Stimulated activated CD4-positive, alpha-beta T cell treated with anti-CD3 and anti-CD28 coated beads, Interleukin-15, amount 100 ng/mL, for 24 hours (primary cell): ENCODE measurements around the gene TTLL9.
"Not testable (repeated sequence)": the region's sequence is repeated elsewhere in the genome, so short reads cannot be mapped to it uniquely, and the experiment has no call there.

Experiments
- DNase-seq: peaks from one replicate; pipeline ENCODE4 v3.0.0-alpha.2; 2020

The TTLL9 gene

GRCh38 chr20:31921480-31921879 is 51.0 kb downstream of the TTLL9 start:
- DNase-seq: not testable (repeated sequence)

DNA sequence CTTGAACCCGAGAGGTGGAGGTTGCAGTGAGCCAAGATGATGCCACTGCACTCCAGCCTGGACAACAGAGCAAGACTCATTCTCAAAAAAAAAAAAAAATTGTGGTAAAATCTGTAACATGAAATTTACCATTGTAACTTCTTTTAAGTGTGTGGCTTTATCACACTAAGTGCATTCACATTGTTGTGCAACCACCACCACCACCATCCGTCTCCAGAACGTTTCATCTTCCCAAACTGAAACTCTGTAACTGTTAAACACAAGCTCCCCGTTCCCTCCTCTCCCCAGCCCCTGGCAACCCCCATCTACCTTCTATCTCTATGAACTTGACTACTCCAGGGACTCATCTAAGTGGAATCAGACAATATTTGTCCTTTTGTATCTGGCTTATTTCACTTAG is 51.7 kb downstream of the TTLL9 start:
- no peak for DNase-seq

GRCh38 chr20:31922588-31922987 is 52.2 kb downstream of the TTLL9 start:
- no peak for DNase-seq

GRCh38 chr20:31923388-31924331 is 53.2 kb downstream of the TTLL9 start:
- no peak for DNase-seq

DNA sequence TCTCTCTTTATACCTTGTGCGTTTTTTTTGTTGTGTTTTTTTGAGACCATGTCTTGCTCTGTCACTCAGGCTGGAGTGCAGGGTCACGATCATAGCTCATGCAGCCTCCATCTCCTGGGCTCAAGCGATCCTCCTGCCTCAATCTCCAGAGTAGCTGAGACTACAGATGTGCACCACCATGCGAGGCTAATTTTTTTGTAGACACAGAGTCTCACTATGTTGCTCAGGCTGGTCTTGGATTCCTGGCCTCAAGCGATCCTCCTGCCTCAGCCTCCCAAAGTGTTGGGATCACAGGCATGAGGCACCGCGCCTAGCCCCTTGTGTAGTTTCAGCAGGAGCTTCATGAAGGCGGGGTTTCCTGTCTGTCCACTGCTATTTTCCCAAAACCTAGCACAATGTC is 54.1 kb downstream of the TTLL9 start:
- DNase-seq: no peak

GRCh38 chr20:31925631-31926030 is 55.2 kb downstream of the TTLL9 start:
- DNase-seq: no peak

GRCh38 chr20:31926493-31926892 is 56.1 kb downstream of the TTLL9 start:
- no peak for DNase-seq

GRCh38 chr20:31927627-31928159 is 57.3 kb downstream of the TTLL9 start:
- no peak for DNase-seq

DNA sequence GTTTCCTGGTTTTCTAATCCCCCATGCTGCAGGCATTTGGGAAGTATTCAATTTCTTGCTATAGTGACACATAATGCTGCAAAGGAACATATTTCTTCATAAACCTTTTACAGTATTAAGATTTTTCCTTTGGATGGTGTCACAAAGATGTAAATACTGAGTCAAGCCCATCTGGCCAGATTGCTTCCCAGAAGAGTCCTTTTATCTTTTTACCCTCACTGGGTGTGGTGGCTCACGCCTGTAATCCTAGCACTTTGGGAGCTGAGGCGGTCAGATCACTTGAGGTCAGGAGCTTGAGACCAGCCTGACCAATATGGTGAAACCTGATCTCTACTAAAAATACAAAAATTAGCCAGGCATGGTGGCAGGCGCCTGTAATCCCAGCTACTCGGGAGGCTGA is 59.2 kb downstream of the TTLL9 start:
- DNase-seq: not testable (repeated sequence)

DNA sequence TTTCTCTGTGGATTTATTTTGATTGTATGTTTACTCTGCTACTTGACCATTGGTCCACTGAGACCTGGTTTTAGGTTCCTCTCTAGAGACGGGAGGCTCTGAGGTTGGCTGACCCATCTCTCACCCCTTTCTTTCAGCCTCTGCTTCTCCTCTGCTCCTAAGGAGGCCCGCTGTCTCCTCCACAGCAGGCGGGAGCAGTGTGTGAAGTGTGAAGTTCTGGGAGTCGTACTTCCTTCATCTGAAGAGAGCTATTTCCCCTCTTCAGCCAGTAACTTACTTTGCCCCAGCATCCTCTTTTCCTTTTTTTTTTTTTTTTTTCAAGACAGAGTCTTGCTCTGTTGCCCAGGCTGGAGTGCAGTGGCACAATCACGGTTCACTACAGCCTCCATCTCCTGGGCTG is 60.3 kb downstream of the TTLL9 start:
- no peak for DNase-seq

DNA sequence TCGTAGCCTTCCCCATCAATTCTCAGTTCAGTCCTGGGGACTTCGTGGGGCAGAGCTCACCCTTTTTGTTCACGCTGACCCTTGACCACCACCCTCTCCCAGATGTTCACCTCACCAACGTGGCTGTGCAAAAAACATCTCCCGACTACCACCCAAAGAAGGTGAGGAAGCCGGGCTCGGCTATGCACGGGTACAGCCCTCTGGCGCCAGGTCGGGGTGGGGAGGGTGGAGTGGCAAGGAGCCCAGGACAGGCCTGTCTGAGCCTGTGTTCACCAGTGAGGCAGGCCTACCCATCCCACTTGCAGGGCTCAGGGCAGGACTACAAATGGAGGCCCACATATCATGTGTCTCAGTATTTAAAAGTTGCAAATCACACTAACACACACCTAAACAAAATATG is 63.3 kb downstream of the TTLL9 start:
- DNase-seq: no peak

DNA sequence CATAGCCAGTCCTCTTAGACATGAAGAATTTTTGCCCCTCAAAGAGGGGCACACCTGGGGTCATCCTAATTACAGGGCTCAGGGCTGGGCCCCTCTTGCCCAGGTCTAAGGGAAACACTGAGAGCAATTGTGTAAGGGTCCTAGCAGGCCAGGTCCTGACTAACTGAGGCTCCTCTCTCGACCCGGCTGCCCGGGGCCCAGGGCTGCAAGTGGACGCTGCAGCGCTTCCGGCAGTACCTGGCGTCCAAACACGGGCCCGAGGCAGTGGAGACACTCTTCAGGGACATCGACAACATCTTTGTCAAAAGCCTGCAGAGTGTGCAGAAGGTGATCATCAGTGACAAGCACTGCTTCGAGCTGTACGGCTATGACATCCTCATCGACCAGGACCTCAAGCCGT is 64.1 kb downstream of the TTLL9 start:
- DNase-seq: no peak

- DNase-seq: no peak
These were observed 64.7 kb downstream of the TTLL9 start for GRCh38 chr20:31934968-31935764.

DNA sequence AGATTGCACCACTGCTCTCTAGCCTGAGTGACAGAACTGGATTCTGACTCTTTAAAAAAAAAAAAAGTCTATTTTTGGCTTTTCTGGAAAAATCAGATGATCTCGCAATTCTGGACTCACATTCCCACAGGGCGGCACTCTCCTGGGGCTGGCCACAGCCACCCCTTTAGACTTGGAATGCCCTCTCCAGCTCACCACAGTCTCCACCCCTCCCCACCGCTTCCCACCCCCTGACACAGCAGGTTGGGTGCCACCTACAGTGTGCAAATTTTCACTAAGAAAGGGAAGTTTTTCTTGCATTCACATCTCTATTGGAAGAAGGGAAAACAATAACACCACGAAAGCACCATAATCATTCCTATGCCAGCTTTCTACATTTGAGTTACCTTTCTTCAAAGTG is 66.0 kb downstream of the TTLL9 start:
- DNase-seq: no peak

GRCh38 chr20:31937820-31938219 is 67.4 kb downstream of the TTLL9 start:
- no peak for DNase-seq

DNA sequence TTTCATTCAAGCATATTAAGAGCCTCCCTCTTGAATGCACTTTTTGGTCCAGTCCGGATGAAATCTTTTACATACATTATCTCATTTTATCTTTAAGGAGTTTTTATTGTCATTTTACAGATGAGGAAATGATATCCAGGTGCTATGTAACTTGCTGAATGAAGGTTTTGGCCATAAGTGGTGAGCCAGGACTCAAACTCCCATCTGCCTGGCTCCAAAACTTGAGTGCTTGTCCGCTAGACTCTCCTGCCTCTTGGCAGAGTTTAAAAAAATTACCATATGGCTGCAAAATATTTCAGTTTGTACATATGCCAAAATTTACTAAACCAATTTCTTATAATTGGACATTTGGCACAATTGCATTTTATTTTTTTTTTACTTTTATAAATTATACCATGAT is 69.2 kb downstream of the TTLL9 start:
- DNase-seq: no peak

DNA sequence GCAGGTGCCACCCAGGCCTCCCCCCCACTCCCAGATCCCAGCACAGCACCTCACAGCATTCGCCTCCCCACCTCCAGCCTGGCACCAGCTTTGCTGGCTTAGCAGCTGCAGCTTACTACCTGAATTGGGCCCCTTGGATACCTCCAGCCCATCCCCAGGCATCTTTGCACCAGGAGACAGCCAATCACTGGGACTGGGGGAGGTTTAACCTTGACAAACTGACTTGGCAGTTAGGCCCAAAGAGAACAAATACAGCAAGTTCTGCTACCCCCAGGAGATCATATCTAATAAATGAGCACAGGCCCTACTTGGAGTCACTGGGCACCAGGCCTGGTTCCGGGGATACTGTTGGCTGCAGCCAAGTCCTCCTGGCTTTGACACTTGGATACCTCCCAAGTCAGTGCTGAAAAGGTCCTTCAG is 72.6 kb downstream of the TTLL9 start:
- no peak for DNase-seq

GRCh38 chr20:31945319-31945718 is 74.9 kb downstream of the TTLL9 start:
- no peak for DNase-seq

GRCh38 chr20:31945785-31946184 is 75.4 kb downstream of the TTLL9 start:
- no peak for DNase-seq

GRCh38 chr20:31948008-31948407 is 77.6 kb downstream of the TTLL9 start:
- DNase-seq: no peak

DNA sequence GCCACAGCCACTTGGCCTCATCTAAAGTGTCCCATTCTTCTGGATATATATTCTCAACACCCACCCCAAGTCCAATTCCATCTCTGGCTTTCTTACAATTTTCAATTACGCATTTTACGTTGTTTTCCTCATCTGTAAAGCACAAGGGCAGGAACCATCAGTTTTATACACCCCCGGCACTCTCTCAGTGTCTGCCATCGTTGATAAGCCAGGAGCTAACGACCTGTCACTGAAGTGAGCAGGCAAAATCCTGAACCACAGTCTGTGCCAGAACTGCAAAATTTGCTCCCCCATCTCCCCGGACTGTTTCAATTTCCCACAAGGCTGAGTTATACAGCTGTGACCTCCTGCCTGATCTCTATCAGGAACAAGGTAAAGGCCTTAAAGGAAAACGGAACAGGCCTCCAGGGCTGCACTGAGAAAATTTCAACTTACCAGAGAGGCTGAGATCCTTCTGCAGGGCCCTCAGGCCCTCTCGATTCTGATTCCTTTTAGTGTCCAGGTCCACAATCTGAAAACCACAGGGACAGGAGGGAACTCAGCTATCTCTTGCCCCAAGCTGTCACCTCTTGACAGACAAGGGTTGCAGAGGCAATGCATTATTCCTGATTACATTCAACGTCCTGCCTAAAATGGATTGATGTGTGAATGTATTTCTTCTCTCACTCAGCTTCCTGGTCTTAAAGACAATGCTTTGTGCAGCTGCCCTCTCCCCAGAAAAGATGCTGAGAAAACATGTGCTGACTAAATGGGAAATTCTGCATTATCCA is 79.6 kb downstream of the TTLL9 start:
- no peak for DNase-seq

- DNase-seq: no peak
These were observed 80.7 kb downstream of the TTLL9 start for GRCh38 chr20:31951203-31951529.
